Measurements from ENCODE around the gene WWC2. TPM values are rescaled to one million over a fixed set of nuclear protein-coding genes. Genes with fewer than 3 reads are reported as not detected.

Gene WWC2
- total RNA-seq, 1 experiment from 2014 or later = 39.1 TPM

GRCh38 chr4:183146478-183146877 lies 47.4 kb downstream of the WWC2 start:
- Histone ChIP-seq H3K9me3 (ENCODE audit: control insufficient read depth in 1 of 2, insufficient read depth in 1 of 2, low read depth in 1 of 2, low read length in 2 of 2) (no peaks in the 10 kb centered on the region), H3K36me3 (ENCODE audit: control insufficient read depth in 1 of 2, insufficient read depth in 2 of 2, low read length in 2 of 2) (no peaks in the 10 kb centered on the region), H3K9me2 (ENCODE audit: insufficient read depth) (no peaks in the 10 kb centered on the region), H3K4me2 (ENCODE audit: low read length) (no peak overlapping the region), H3K79me2 (ENCODE audit: insufficient read depth, low read length) (peaks cover 85% of the 10 kb centered on the region), H3K9ac (ENCODE audit: low read length) (no peak overlapping the region), H4K20me1 (ENCODE audit: insufficient read depth) (peaks cover 4% of the 10 kb centered on the region; the same call in 1 of the 2 replicates), H3K4me1 (ENCODE audit: control insufficient read depth in 1 of 2, insufficient read depth in 2 of 2, low read length in 2 of 2) (peaks cover 3 to 6% of the 10 kb centered on the region in 2 experiments; a peak in 2 of 4 replicates), H2AFZ (ENCODE audit: low read depth, low read length, poor library complexity, severe bottlenecking) (no peak overlapping the region), H3K27me3 (ENCODE audit: insufficient read depth, low read length) (no peaks in the 10 kb centered on the region), H3K4me3 (replicated peaks in 1 of 2; ENCODE audit: low read depth in 1 of 2, low read length in 2 of 2) (no peak overlapping the region), H3K27ac (ENCODE audit: low read depth, low read length) (no peak overlapping the region)
- BruUV-seq (replicated peaks) = no TSS peak
- TF ChIP-seq SIN3A (IDR thresholded peaks at IDR 0.05; ENCODE audit: low read depth) (no peak), POLR2A (IDR thresholded peaks at IDR 0.05; ENCODE audit: borderline replicate concordance, extremely low read depth, insufficient read depth, insufficient read length) (no peak), ZNF274 (IDR thresholded peaks at IDR 0.05; ENCODE audit: low read depth, low read length) (no peak), ZBTB33 (IDR thresholded peaks at IDR 0.05; ENCODE audit: extremely low read depth, insufficient replicate concordance, low read length) (no peak), FOSL1 (IDR thresholded peaks at IDR 0.05; ENCODE audit: low read depth) (no peak), CTCF (IDR thresholded peaks at IDR 0.05 in 2 of 3, conservative IDR thresholded peaks at IDR 0.05 in 1 of 3; ENCODE audit: borderline replicate concordance in 1 of 3, insufficient read depth in 1 of 3, low read depth in 2 of 3, low read length in 2 of 3) (no peak), ZFX (IDR thresholded peaks at IDR 0.05) (no peak), EGR1 (IDR thresholded peaks at IDR 0.05; ENCODE audit: low read depth) (no peak), EZH2phosphoT487 (IDR thresholded peaks at IDR 0.05; ENCODE audit: borderline replicate concordance) (no peak), JUND (IDR thresholded peaks at IDR 0.05) (no peak), MAX (IDR thresholded peaks at IDR 0.05) (no peak), EZH2 (IDR thresholded peaks at IDR 0.05) (no peak), SP1 (IDR thresholded peaks at IDR 0.05; ENCODE audit: low read depth) (no peak), POLR2AphosphoS5 (IDR thresholded peaks at IDR 0.05; ENCODE audit: low read depth, low read length) (no peak), REST (IDR thresholded peaks at IDR 0.05; ENCODE audit: low read depth) (no peak), CEBPB (IDR thresholded peaks at IDR 0.05; ENCODE audit: low read depth) (no peak)
- no peak for DNase-seq (ENCODE audit: low read depth, low spot score)
- RAD21 ChIA-PET (ENCODE audit: low non-redundant PET in 1 of 2, low total read pairs in 2 of 2, uncharacterized antibody in 2 of 2, unreplicated experiment in 2 of 2) = no interaction called here
- no peak for ATAC-seq
- POLR2A ChIA-PET = no interaction called here
- CTCF ChIA-PET = no interaction called here
- intact Hi-C loops (cut with micrococcal nuclease) = no loop called here
